ENCODE results near the gene LAMC3.

DNA sequence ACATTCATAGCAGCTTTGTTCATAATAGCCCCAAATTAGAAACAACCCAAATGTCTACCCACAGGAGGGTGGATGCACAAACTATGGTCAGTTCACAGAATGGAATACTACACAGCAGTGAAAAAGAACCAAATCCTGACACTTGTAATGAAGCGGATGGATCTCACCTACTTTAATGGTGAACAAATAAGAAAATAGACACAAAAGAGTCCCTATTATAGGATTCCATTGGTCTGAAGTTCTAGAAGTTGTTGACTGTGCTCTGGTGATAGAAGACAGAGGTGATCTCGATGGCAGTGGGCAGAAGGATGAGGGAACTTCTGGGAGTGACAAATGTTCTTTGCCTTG lies 20.6 kb upstream of the LAMC3 start:
- TF ChIP-seq POLR2AphosphoS5 (IDR thresholded peaks at IDR 0.05) (no peak), EP300 (IDR thresholded peaks at IDR 0.05; ENCODE audit: low read depth) (no peak), POLR2A (IDR thresholded peaks at IDR 0.05) (no peak)
- TF ChIP-seq, protein P1, sequence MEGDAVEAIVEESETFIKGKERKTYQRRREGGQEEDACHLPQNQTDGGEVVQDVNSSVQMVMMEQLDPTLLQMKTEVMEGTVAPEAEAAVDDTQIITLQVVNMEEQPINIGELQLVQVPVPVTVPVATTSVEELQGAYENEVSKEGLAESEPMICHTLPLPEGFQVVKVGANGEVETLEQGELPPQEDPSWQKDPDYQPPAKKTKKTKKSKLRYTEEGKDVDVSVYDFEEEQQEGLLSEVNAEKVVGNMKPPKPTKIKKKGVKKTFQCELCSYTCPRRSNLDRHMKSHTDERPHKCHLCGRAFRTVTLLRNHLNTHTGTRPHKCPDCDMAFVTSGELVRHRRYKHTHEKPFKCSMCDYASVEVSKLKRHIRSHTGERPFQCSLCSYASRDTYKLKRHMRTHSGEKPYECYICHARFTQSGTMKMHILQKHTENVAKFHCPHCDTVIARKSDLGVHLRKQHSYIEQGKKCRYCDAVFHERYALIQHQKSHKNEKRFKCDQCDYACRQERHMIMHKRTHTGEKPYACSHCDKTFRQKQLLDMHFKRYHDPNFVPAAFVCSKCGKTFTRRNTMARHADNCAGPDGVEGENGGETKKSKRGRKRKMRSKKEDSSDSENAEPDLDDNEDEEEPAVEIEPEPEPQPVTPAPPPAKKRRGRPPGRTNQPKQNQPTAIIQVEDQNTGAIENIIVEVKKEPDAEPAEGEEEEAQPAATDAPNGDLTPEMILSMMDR (IDR thresholded peaks at IDR 0.05), result no peak
